HepG2 (cell line): Measurements from ENCODE around the gene ENAH. TPM values are rescaled to one million over a fixed set of nuclear protein-coding genes. Genes with fewer than 3 reads are reported as not detected.

Source experiments
- ATAD3A ChIP-seq: sonication (generic); formaldehyde crosslinking; IDR thresholded peaks from 2 replicates; pipeline ENCODE4 v1.4.0; 2020; ENCODE audit warnings: missing genetic modification reagents
- BATF2 ChIP-seq: sonication (generic); formaldehyde crosslinking; IDR thresholded peaks from 2 replicates; pipeline ENCODE4 v1.8.0; 2022; ENCODE audit warnings: mild to moderate bottlenecking, missing genetic modification reagents, moderate library complexity
- CEBPB ChIP-seq: IDR thresholded peaks from 2 replicates; pipeline ENCODE4 v1.6.1; 2011; ENCODE audit warnings: low read depth, low read length, improper control_type of control experiment, borderline replicate concordance
- CEBPZ ChIP-seq: IDR thresholded peaks from 2 replicates; pipeline ENCODE4 v1.6.1; 2012; ENCODE audit warnings: low read length, improper control_type of control experiment
- ELK4 ChIP-seq: sonication (generic); formaldehyde crosslinking; IDR thresholded peaks from 2 replicates; pipeline ENCODE4 v1.9.0; 2021; ENCODE audit warnings: missing genetic modification reagents, borderline replicate concordance
- FOXA1 ChIP-seq, 2 experiments: fragments of 450-650 bp in 1 of 2; sonication (generic) in 1 of 2; formaldehyde crosslinking in 1 of 2; IDR thresholded peaks; 2 replicates each; pipeline versions ENCODE4 v1.4.0 to v1.6.1; 2016 to 2020; ENCODE audit warnings: missing genetic modification reagents in 1 of 2
- HNF4A ChIP-seq: sonication (generic); formaldehyde crosslinking; IDR thresholded peaks from 2 replicates; pipeline ENCODE4 v1.4.0; 2020; ENCODE audit warnings: missing genetic modification reagents
- MXD3 ChIP-seq: IDR thresholded peaks from 2 replicates; pipeline ENCODE4 v1.6.1; 2016; ENCODE audit warnings: mild to moderate bottlenecking, missing biosample characterization, missing genetic modification reagents
- MYNN ChIP-seq: sonication (generic); formaldehyde crosslinking; IDR thresholded peaks from 2 replicates; pipeline ENCODE4 v1.4.0; 2020; ENCODE audit warnings: mild to moderate bottlenecking, low read depth, missing genetic modification reagents
- NCOA1 ChIP-seq: sonication (generic); formaldehyde crosslinking; IDR thresholded peaks from 2 replicates; pipeline ENCODE4 v1.9.0; 2021; ENCODE audit warnings: missing genetic modification reagents
- NR2F6 ChIP-seq, 2 experiments: IDR thresholded peaks; 2 replicates each; pipeline ENCODE4 v1.6.1; 2016; ENCODE audit warnings: antibody characterized with exemption in 1 of 2, mild to moderate bottlenecking in 1 of 2
- PBX3 ChIP-seq: sonication (generic); formaldehyde crosslinking; IDR thresholded peaks from 2 replicates; pipeline ENCODE4 v1.8.1; 2023; ENCODE audit warnings: missing genetic modification reagents, inconsistent platforms, borderline replicate concordance
- PPARG ChIP-seq: conservative IDR thresholded peaks from 2 replicates; pipeline ENCODE4 v1.6.1; 2016; ENCODE audit warnings: missing biosample characterization, missing genetic modification reagents
- SIN3A ChIP-seq: IDR thresholded peaks from 2 replicates; pipeline ENCODE4 v1.6.1; 2011; ENCODE audit warnings: low read depth, mild to moderate bottlenecking, control low read depth, low read length, borderline replicate concordance
- THAP9 ChIP-seq: sonication (generic); formaldehyde crosslinking; IDR thresholded peaks from 2 replicates; pipeline ENCODE4; 2020; ENCODE audit warnings: missing genetic modification reagents, mild to moderate bottlenecking, borderline replicate concordance
- ZFP62 ChIP-seq: sonication (generic); formaldehyde crosslinking; IDR thresholded peaks from 2 replicates; pipeline ENCODE4 v1.4.0; 2020; ENCODE audit warnings: missing genetic modification reagents
- ZGPAT ChIP-seq: IDR thresholded peaks from 2 replicates; pipeline ENCODE4 v1.6.1; 2016; ENCODE audit warnings: mild to moderate bottlenecking
- ZNF235 ChIP-seq: sonication (generic); formaldehyde crosslinking; IDR thresholded peaks from 2 replicates; pipeline ENCODE4 v1.8.1; 2023; ENCODE audit warnings: mild to moderate bottlenecking, missing genetic modification reagents, borderline replicate concordance
- polyA plus RNA-seq, 8 experiments: library from polyadenylated mRNA; depleted of rRNA in 3 of 8; stranded (reverse) in 7 of 8; unstranded in 1 of 8; fragments of >200 nt; fragmentation: Illumina TruSeq in 4 of 8; extraction: Trizol in 4 of 8; gene quantifications; 2 replicates each; pipeline versions ENCODE4 v1.2.1 to v1.2.3, GENCODE V29; 2011 to 2016; ENCODE audit warnings: low read depth in 4 of 8, missing spikeins in 1 of 8, mixed read lengths in 1 of 8; ENCODE audit not compliant: insufficient read depth in 1 of 8
- total RNA-seq, 5 experiments: library from RNA; depleted of rRNA; stranded (reverse); fragments of >200 nt; fragmentation: Illumina TruSeq; extraction: Trizol; gene quantifications; 2 replicates each; pipeline ENCODE4 v1.2.3, GENCODE V29; 2016; ENCODE audit warnings: low read depth in 1 of 5

Gene ENAH
- total and polyA plus RNA-seq, 2 of the 13 experiments (the other 11 are each of a cell fraction or from before 2014, with no cell fraction given) = 22.1 to 58.3 TPM

GRCh38 chr1:225694151-225694603 is 41.3 kb upstream of the ENAH start (continued):
- no peak for TF ChIP-seq CEBPZ
- TF ChIP-seq BATF2 (CRISPR knock-in tag) = no peak
- TF ChIP-seq MXD3 (CRISPR knock-in tag) = no peak
- TF ChIP-seq MYNN = no peak
- no peak for TF ChIP-seq CEBPB
- peak; percentile 66; the same call in 1 of the 2 replicates for TF ChIP-seq ZGPAT (CRISPR knock-in tag)
- TF ChIP-seq ZFP62 (CRISPR knock-in tag) = no peak
- no peak for TF ChIP-seq NCOA1 (CRISPR knock-in tag)
- TF ChIP-seq THAP9 = no peak
- TF ChIP-seq PBX3 (CRISPR knock-in tag) = no peak
- no peak for TF ChIP-seq SIN3A
- no peak for TF ChIP-seq ATAD3A
- TF ChIP-seq ELK4 (CRISPR knock-in tag) = no peak
- peak; percentile 70 for TF ChIP-seq NR2F6 (IDR thresholded peaks at IDR 0.05)
- peak; percentile 78 for TF ChIP-seq NR2F6 (CRISPR knock-in tag; IDR thresholded peaks at IDR 0.05)
- peak; percentile 65; the same call in 1 of the 2 replicates for TF ChIP-seq FOXA1 (IDR thresholded peaks at IDR 0.05)
- TF ChIP-seq FOXA1 (CRISPR knock-in tag; IDR thresholded peaks at IDR 0.05) = peak; percentile 96
- TF ChIP-seq ZNF235 (CRISPR knock-in tag) = no peak
- TF ChIP-seq HNF4A (CRISPR knock-in tag) = peak; percentile 62
- TF ChIP-seq PPARG (CRISPR knock-in tag) = peak; percentile 48; the same call in 1 of the 2 replicates
